Measurements from ENCODE around the gene VIL1. TPM values are rescaled to one million over a fixed set of nuclear protein-coding genes. Genes with fewer than 3 reads are reported as not detected.

Gene VIL1
- polyA plus RNA-seq, 6 donors from 2014 or later = 0.06 to 0.43 (median 0.23) TPM

DNA sequence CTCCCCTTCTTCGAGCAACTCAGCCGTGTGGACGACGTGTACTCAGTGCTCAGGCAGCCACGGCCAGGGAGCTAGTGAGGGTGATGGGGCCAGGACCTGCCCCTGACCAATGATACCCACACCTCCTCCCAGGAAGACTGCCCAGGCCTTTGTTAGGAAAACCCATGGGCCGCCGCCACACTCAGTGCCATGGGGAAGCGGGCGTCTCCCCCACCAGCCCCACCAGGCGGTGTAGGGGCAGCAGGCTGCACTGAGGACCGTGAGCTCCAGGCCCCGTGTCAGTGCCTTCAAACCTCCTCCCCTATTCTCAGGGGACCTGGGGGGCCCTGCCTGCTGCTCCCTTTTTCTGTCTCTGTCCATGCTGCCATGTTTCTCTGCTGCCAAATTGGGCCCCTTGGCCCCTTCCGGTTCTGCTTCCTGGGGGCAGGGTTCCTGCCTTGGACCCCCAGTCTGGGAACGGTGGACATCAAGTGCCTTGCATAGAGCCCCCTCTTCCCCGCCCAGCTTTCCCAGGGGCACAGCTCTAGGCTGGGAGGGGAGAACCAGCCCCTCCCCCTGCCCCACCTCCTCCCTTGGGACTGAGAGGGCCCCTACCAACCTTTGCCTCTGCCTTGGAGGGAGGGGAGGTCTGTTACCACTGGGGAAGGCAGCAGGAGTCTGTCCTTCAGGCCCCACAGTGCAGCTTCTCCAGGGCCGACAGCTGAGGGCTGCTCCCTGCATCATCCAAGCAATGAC, 14.4 kb upstream of the VIL1 start:
- DNase-seq (no peak), ATAC-seq (ENCODE audit: low read depth in 2 of 2) (no peak)
- H3K4me1 Mint-ChIP-seq = peaks cover 44 to 66% (median 58%) of the 10 kb centered on the region in 3 donors
- no peaks in the 10 kb centered on the region for H3K9me3 Mint-ChIP-seq
- H3K36me3 Mint-ChIP-seq = no peaks in the 10 kb centered on the region
- H3K27ac Mint-ChIP-seq = peak overlapping the region in 4 of 6 donors; percentile 70 to 91 (median 81)
- peak overlapping the region in 5 of 8 donors; percentile 26 to 92 (median 87) for H3K4me3 Mint-ChIP-seq
- no peaks in the 10 kb centered on the region for H3K27me3 Mint-ChIP-seq

DNA sequence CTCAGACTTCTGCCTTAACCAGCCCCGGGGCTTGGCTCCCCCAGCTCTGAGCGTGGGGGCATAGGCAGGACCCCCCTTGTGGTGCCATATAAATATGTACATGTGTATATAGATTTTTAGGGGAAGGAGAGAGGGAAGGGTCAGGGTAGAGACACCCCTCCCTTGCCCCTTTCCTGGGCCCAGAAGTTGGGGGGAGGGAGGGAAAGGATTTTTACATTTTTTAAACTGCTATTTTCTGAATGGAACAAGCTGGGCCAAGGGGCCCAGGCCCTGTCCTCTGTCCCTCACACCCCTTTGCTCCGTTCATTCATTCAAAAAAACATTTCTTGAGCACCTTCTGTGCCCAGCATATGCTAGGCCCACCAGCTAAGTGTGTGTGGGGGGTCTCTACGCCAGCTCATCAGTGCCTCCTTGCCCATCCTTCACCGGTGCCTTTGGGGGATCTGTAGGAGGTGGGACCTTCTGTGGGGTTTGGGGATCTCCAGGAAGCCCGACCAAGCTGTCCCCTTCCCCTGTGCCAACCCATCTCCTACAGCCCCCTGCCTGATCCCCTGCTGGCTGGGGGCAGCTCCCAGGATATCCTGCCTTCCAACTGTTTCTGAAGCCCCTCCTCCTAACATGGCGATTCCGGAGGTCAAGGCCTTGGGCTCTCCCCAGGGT, 13.7 kb upstream of the VIL1 start:
- no peaks in the 10 kb centered on the region for H3K27me3 Mint-ChIP-seq
- DNase-seq (no peak), ATAC-seq (ENCODE audit: low read depth in 2 of 2) (no peak)

DNA sequence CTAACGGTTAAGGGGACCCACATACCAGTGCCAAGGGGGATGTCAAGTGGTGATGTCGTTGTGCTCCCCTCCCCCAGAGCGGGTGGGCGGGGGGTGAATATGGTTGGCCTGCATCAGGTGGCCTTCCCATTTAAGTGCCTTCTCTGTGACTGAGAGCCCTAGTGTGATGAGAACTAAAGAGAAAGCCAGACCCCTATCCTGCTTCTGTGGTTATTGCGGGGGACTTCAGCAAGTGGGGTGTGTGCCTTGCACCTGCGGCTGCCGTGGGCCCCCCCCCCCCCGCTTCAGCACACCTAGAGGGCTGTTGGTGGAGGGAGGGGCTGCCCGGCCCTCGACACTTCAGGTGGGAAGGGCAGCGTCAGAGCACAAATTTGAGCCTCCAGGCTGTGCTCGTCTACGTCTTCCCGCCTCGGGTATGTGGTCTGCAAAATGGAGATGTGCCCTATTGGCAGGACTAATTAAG, 13.1 kb upstream of the VIL1 start:
- peak overlapping the region; percentile 62 to 97 (median 93) for H3K27ac Mint-ChIP-seq
- H3K27me3 Mint-ChIP-seq = no peaks in the 10 kb centered on the region
- no peaks in the 10 kb centered on the region for H3K36me3 Mint-ChIP-seq
- DNase-seq = no peak
- peak; percentile 9 to 28 for ATAC-seq (ENCODE audit: low read depth in 2 of 2)
- H3K9me3 Mint-ChIP-seq = no peaks in the 10 kb centered on the region
- peaks cover 44 to 66% (median 58%) of the 10 kb centered on the region in 3 donors for H3K4me1 Mint-ChIP-seq
- peak overlapping the region; percentile 86 to 92 (median 87) for H3K4me3 Mint-ChIP-seq

More for the DNA sequence above, 13.7 kb upstream of the VIL1 start:
- Mint-ChIP-seq H3K4me3 (peak overlapping the region; percentile 86 to 92 (median 87)), H3K9me3 (no peaks in the 10 kb centered on the region), H3K36me3 (no peaks in the 10 kb centered on the region), H3K4me1 (peaks cover 44 to 66% (median 58%) of the 10 kb centered on the region in 3 donors), H3K27ac (peak overlapping the region in 5 of 6 donors; percentile 74 to 96 (median 92))

DNA sequence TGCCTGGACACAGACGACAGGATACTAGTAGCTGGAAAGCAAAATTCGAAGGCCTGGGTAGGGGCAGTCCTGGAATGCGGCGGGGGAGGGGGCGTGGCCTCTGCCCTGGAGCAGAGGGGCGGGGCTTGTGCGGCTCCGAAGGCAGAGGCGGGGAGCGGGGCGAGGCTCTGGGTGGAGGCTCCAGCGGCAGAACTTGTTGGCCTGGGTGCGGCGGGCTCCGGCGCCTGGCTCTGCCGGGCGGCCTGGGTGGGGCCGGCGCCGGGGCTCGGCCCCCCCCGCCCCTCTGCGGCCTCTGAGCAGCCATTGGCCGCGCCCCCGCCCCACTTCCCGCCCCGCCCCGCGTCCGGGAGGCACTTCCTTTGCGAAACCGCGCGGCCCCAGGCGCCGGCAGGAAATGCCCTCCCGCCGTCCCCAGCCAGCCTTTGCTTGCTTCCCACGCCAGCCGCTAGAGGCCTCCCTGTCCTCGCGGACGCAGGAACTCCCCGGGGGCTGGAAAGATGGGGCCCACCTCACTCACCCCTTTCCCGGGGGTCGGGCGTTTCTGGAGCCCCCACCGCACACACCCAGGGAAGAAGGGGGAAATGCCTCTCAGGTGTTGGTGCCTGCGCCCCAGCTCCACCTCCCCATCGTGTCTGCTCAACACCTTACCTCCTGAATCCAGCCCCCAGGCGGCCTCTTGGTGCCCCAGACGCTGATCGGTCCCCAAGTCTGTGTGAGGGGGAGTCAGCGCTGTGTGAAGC, 12.5 kb upstream of the VIL1 start:
- no peaks in the 10 kb centered on the region for H3K9me3 Mint-ChIP-seq
- DNase-seq (peak; percentile 88), ATAC-seq (ENCODE audit: low read depth in 2 of 2) (peak; percentile 83 to 84)
- H3K4me1 Mint-ChIP-seq = peaks cover 44 to 60% (median 55%) of the 10 kb centered on the region in 3 donors
- peak overlapping the region; percentile 86 to 95 (median 87) for H3K4me3 Mint-ChIP-seq
- H3K27me3 Mint-ChIP-seq = no peaks in the 10 kb centered on the region
- H3K36me3 Mint-ChIP-seq = no peaks in the 10 kb centered on the region
- H3K27ac Mint-ChIP-seq = peak overlapping the region; percentile 89 to 97 (median 93)

DNA sequence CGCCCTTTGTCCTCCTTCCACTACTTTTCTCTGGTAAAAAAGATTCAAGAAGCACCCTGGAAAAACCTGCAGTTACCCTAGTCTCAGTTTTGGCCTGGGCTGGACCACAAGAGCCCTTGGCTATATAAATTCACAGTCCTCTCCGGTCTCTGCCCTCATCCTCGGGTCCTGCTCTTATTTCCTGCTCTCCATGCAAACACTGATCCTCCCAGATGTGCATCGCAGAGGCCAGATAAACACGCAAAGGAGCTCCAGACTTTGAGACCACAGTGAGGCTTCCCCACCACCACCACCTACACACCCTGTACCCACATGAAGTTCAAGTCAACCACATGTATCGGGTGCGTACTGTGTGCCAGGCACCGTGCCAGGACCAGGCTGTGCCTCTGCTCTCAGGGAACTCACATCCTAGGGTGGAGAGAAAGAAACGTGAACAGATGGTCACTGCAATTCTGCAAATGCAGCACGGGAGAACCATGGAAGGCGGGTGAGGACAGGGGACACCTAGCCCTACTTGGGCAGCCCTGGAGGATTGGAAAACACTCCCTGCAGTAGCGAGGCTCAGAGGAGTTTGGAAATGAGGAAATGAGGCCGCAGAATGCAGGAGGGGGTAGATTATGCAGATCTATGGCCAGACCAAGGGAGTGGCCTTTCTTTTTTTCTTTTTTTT, 11.8 kb upstream of the VIL1 start:
- no peak for DNase-seq
- no peak for ATAC-seq (ENCODE audit: low read depth in 2 of 2)
- H3K4me3 Mint-ChIP-seq = peak overlapping the region; percentile 82 to 95 (median 87)
- H3K27me3 Mint-ChIP-seq = no peaks in the 10 kb centered on the region
- peak overlapping the region in 5 of 6 donors; percentile 71 to 97 (median 91) for H3K27ac Mint-ChIP-seq
- H3K36me3 Mint-ChIP-seq = no peaks in the 10 kb centered on the region
- H3K9me3 Mint-ChIP-seq = no peaks in the 10 kb centered on the region
- peaks cover 37 to 53% (median 50%) of the 10 kb centered on the region in 3 donors for H3K4me1 Mint-ChIP-seq

DNA sequence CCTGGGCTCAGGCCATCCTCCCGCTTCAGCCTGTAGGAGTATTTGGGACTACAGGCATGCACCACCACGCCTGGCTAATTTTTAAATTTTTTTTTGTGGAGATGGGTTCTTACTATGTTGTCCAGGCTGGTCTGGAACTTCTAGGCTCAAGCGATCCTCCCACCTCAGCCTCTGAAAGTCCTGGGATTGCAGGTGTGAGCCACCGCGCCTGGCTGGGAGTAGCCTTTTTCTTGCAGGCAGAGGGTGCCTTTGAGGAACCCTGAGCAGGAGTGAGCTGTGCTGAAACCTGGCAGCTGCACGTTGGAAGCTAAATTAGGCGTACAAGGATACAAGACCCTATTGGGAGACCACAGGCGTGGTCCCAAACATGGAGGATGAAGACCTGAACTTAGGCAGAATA, 11.2 kb upstream of the VIL1 start:
- DNase-seq (no peak), ATAC-seq (ENCODE audit: low read depth in 2 of 2) (no peak)
- Mint-ChIP-seq H3K36me3 (no peaks in the 10 kb centered on the region), H3K4me3 (peak overlapping the region in 4 of 8 donors; percentile 86 to 95 (median 87)), H3K9me3 (no peaks in the 10 kb centered on the region), H3K27ac (peak overlapping the region in 3 of 6 donors; percentile 65 to 91 (median 76)), H3K27me3 (no peaks in the 10 kb centered on the region), H3K4me1 (peaks cover 31 to 51% (median 48%) of the 10 kb centered on the region in 3 donors)

DNA sequence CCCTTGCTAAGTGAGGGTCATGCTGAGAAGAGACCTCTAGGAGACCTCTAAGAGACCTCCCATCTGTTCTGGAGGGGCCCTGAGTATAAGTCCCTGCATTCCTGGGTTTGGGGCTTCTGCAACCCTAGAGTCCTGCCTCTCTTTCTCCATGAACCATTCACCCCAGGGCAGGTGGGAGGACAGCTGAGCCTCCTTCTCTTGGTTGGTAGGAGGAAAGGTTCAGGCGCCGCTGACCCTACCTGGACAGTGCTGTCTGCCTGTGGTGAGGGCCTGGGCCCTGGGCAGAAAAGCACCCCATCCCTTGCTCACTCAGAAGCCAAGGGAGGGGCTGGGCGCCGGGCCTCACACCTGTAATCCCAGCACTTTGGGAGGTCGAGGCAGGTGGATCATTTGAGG, 604 bp upstream of the VIL1 start:
- H3K4me3 Mint-ChIP-seq = no peak overlapping the region
- H3K36me3 Mint-ChIP-seq = no peaks in the 10 kb centered on the region
- no peak for DNase-seq
- H3K4me1 Mint-ChIP-seq = peaks cover 0 to 5% (median 0%) of the 10 kb centered on the region in 3 donors
- H3K27me3 Mint-ChIP-seq = peaks cover 0 to 10% (median 0%) of the 10 kb centered on the region in 3 donors
- no peaks in the 10 kb centered on the region for H3K9me3 Mint-ChIP-seq
- ATAC-seq (ENCODE audit: low read depth in 2 of 2) = no peak
- no peak overlapping the region for H3K27ac Mint-ChIP-seq

DNA sequence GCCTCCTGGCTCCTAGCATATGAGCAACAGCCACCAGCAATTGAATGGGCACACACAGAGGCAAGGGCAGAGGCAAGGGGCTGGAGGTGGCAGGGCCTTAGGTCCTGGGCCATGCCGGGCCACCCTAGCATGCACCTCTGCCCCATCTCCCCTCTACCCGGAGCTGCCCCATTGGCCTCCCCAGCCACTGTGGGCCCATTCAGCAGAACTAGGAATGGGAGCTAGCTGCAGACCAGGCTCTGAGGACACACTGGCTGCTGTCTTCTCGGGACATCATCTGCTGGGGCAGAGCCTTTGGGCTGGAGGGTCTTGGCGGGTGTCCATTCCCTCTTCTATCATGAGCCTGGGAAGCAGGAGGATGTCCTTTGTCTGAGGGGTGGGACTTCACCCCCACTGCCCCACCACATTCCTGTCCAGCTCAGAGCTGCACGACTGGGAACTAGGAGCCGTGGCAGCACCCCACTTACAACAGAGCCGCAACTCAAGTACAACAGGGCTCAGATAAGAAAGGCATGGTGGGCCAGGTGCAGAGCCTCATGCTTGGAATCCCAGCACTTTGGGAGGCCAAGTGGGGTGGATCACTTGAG, 800 bp downstream of the VIL1 start:
- Mint-ChIP-seq H3K27ac (no peak overlapping the region), H3K9me3 (no peaks in the 10 kb centered on the region), H3K27me3 (peaks cover 0 to 10% (median 0%) of the 10 kb centered on the region in 3 donors), H3K4me3 (no peak overlapping the region), H3K4me1 (peaks cover 0 to 5% (median 0%) of the 10 kb centered on the region in 3 donors), H3K36me3 (no peaks in the 10 kb centered on the region)
- ATAC-seq (ENCODE audit: low read depth in 2 of 2) (no peak), DNase-seq (no peak)

DNA sequence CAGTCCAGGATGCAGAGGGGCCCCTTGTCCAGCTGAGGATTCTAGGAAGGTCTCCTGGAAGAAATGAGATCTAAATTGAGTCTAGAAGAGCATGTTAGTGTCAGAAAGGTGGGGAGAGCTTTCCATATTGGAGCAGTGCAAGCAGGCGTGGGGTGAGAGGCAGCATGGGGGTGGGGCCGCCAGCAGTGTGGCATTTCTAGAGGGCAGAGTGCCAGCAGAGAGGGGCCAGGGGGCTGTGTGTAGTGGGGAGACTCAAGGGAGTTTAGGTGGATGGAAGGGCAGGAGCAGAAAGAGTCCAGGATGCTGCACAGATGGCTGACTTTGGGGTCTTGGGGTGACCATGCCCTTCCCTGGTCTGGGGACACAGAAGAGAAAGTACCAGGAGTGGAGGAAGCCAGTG, 2.1 kb downstream of the VIL1 start:
- Mint-ChIP-seq H3K4me3 (no peak overlapping the region), H3K27me3 (peaks cover 0 to 10% (median 0%) of the 10 kb centered on the region in 3 donors), H3K36me3 (no peaks in the 10 kb centered on the region), H3K4me1 (peaks cover 0 to 5% (median 0%) of the 10 kb centered on the region in 3 donors), H3K9me3 (no peaks in the 10 kb centered on the region), H3K27ac (no peak overlapping the region)
- no peak for DNase-seq
- no peak for ATAC-seq (ENCODE audit: low read depth in 2 of 2)

DNA sequence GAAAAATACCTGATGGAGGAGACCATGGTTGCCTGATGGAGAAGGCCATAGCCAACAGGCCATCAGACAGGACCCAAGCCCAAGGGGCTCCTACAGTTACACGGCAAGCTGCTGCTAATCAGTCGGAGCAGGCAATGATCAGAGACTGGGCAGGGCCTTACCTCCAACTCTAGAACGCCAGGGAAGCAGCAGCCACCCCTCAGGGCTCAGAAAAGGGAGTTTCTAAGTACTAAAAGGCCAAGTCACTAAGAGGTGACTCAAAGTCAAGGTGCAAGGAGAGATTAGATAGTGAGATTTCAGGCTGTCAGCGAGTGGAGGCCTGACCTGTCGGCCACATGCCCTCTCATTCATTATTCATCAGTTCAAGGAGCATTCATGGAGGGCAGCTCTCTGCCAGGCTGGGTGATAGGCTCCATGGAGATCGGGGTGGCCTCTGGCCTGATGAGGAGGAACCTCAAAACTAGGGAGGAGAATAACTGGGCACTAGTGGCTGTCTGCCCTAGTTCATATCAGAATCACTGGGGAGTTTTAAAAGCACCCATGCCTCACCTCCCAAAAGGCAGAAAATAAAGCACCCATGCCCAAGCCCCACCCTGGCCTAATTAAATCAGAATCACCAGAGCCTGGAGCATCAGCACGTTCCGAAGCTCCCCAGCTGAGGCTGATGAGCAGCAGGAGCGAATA, 3.6 kb downstream of the VIL1 start:
- ATAC-seq (ENCODE audit: low read depth in 2 of 2) = no peak
- peaks cover 0 to 10% (median 0%) of the 10 kb centered on the region in 3 donors for H3K27me3 Mint-ChIP-seq
- no peak for DNase-seq
- peak overlapping the region in 1 of 6 donors; percentile 62 for H3K27ac Mint-ChIP-seq
- H3K4me3 Mint-ChIP-seq = no peak overlapping the region
- H3K4me1 Mint-ChIP-seq = peaks cover 0 to 5% (median 0%) of the 10 kb centered on the region in 3 donors
- no peaks in the 10 kb centered on the region for H3K36me3 Mint-ChIP-seq
- no peaks in the 10 kb centered on the region for H3K9me3 Mint-ChIP-seq

DNA sequence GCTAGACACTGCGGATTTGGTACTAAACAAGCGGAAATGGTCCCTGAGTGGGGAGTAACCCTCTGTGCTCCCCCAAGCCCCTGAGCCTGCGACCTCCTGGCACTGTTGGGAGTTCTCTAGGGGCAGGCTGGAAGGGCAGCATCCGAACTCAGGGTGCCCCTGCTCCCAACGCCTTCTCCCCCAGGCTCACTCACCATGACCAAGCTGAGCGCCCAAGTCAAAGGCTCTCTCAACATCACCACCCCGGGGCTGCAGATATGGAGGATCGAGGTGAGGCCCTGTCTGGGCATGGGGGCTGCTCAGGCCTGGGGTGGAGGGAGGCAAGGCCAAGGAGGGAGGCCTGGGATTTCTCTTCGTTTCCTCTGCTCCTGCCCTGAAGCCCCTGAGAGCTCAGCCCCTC, 4.7 kb downstream of the VIL1 start:
- Mint-ChIP-seq H3K4me1 (peaks cover 0 to 5% (median 0%) of the 10 kb centered on the region in 3 donors), H3K27ac (peak overlapping the region in 1 of 6 donors; percentile 5), H3K4me3 (no peak overlapping the region), H3K36me3 (no peaks in the 10 kb centered on the region), H3K27me3 (peaks cover 0 to 10% (median 0%) of the 10 kb centered on the region in 3 donors), H3K9me3 (no peaks in the 10 kb centered on the region)
- no peak for ATAC-seq (ENCODE audit: low read depth in 2 of 2)
- no peak for DNase-seq

DNA sequence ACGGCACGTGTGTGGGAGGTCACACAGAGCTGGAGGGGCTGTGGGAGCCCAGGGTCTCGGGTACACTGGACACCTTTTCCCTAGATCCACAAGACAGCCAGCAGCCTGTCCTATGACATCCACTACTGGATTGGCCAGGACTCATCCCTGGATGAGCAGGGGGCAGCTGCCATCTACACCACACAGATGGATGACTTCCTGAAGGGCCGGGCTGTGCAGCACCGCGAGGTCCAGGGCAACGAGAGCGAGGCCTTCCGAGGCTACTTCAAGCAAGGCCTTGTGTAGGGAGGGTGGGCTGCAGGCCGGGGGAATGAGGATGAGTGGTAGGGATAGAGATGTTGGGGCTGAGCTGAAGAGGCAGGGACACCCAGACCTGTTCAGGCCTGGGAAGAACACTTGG, 6.6 kb downstream of the VIL1 start:
- no peak overlapping the region for H3K4me3 Mint-ChIP-seq
- no peak overlapping the region for H3K27ac Mint-ChIP-seq
- peaks cover 0 to 5% (median 0%) of the 10 kb centered on the region in 3 donors for H3K4me1 Mint-ChIP-seq
- no peaks in the 10 kb centered on the region for H3K9me3 Mint-ChIP-seq
- no peak for DNase-seq
- H3K27me3 Mint-ChIP-seq = peaks cover 0 to 19% (median 7%) of the 10 kb centered on the region in 3 donors
- no peak for ATAC-seq (ENCODE audit: low read depth in 2 of 2)
- H3K36me3 Mint-ChIP-seq = no peaks in the 10 kb centered on the region
